T-cell (primary cell): ENCODE data around the gene WT1. TPM values are rescaled to one million over a fixed set of nuclear protein-coding genes. Genes with fewer than 3 reads are reported as not detected.
"Not testable (repeated sequence)": the region's sequence is repeated elsewhere in the genome, so short reads cannot be mapped to it uniquely, and the experiment has no call there.

ENCODE experiments used
- ATAC-seq, 4 experiments: fragments of 200-7000 bp in 3 of 4; fragments of 150-1000 bp in 1 of 4; cut with Tn5 transposase; replicated peaks in 1 of 4; 1 replicate in 3 of 4; 2 replicates in 1 of 4; pipeline ENCODE4 v1.10.0; 2021; ENCODE audit warnings: moderate library complexity in 3 of 4, mild to moderate bottlenecking in 2 of 4, moderate number of reproducible peaks in 1 of 4
- CTCF ChIA-PET, 2 donors: fragments of 300-600 bp; sonication (Branson Sonifier 250); formaldehyde crosslinking; loops; one replicate each; lab custom pipeline; 2022; ENCODE audit warnings: antibody characterized with exemption in 2 of 2; lab: Charles Lee
- POLR2A ChIA-PET, 2 donors: fragments of 300-600 bp; sonication (Branson Sonifier 250); formaldehyde crosslinking; loops; one replicate each; lab custom pipeline; 2022; ENCODE audit warnings: antibody characterized with exemption in 2 of 2; lab: Charles Lee
- DNase-seq, 35 experiments: peaks; one replicate each; pipeline versions ENCODE4 v3.0.0 to v3.0.0-alpha.2; 2013 to 2023
- H3K27ac ChIP-seq: one replicate; pipeline ENCODE4 v1.5.1; 2013; ENCODE audit warnings: low read length
- H3K27me3 ChIP-seq, 2 experiments: replicated peaks in 1 of 2; 1 replicate in 1 of 2; 2 replicates in 1 of 2; pipeline versions ENCODE4 v1.6.1 to v1.7.0; 2013; ENCODE audit warnings: low read length in 1 of 2, mixed read lengths in 1 of 2; ENCODE audit not compliant: control insufficient read depth in 2 of 2, insufficient read depth in 2 of 2; ENCODE audit errors: extremely low read depth in 1 of 2
- H3K36me3 ChIP-seq, 2 donors: 1 replicate in 1 of 2; 2 replicates in 1 of 2; pipeline versions ENCODE4 v1.6.1 to v1.7.0; 2013; ENCODE audit warnings: low read length in 1 of 2; ENCODE audit not compliant: control insufficient read depth in 2 of 2, insufficient read depth in 1 of 2; ENCODE audit errors: extremely low read depth in 1 of 2
- H3K4me1 ChIP-seq, 2 experiments: 1 replicate in 1 of 2; 2 replicates in 1 of 2; pipeline versions ENCODE4 v1.6.1 to v1.7.0; 2013; ENCODE audit warnings: low read length in 2 of 2, mixed read lengths in 1 of 2; ENCODE audit not compliant: insufficient read depth in 2 of 2, control insufficient read depth in 1 of 2; ENCODE audit errors: extremely low read depth in 1 of 2
- H3K4me3 ChIP-seq, 2 donors: 1 replicate in 1 of 2; 2 replicates in 1 of 2; pipeline versions ENCODE4 v1.5.1 to v1.7.0; 2013; ENCODE audit warnings: mild to moderate bottlenecking in 2 of 2, low read length in 1 of 2, moderate library complexity in 1 of 2; ENCODE audit not compliant: control insufficient read depth in 1 of 2; ENCODE audit errors: extremely low read depth in 1 of 2
- H3K9me3 ChIP-seq: 2 replicates; pipeline ENCODE4 v1.7.0; 2013
- H3K27ac Mint-ChIP-seq, 2 donors: one replicate each; pipeline ENCODE4 v1.8.0; 2020 to 2021; ENCODE audit warnings: mild to moderate bottlenecking in 2 of 2, mixed read lengths in 2 of 2
- H3K27me3 Mint-ChIP-seq, 2 donors: one replicate each; pipeline ENCODE4 v1.8.0; 2021 to 2022; ENCODE audit warnings: mixed read lengths in 2 of 2
- H3K36me3 Mint-ChIP-seq: one replicate; pipeline ENCODE4 v1.8.0; 2021; ENCODE audit warnings: mixed read lengths
- H3K4me1 Mint-ChIP-seq, 3 donors: one replicate each; pipeline ENCODE4 v1.8.0; 2020 to 2022; ENCODE audit warnings: mixed read lengths in 3 of 3, mild to moderate bottlenecking in 1 of 3
- H3K4me3 Mint-ChIP-seq, 3 donors: one replicate each; pipeline ENCODE4 v1.8.0; 2020 to 2022; ENCODE audit warnings: mild to moderate bottlenecking in 3 of 3, mixed read lengths in 3 of 3, moderate library complexity in 3 of 3
- H3K9me3 Mint-ChIP-seq, 3 donors: one replicate each; pipeline ENCODE4 v1.8.0; 2020 to 2022; ENCODE audit warnings: mixed read lengths in 3 of 3
- WGBS: methylation state at CpG from one replicate; pipeline ENCODE4 v1.1.5; 2013; ENCODE audit warnings: missing lambda C conversion rate; ENCODE audit not compliant: insufficient coverage; 5-methylcytosine and 5-hydroxymethylcytosine counted together
- total RNA-seq, 35 experiments: library from RNA in 6 of 35; stranded (reverse) in 6 of 35; fragments of 120-200 nt in 1 of 35; gene quantifications; one replicate each; pipeline versions ENCODE4 v1.2.1 to v1.2.4 and lab custom pipeline; 2013 to 2026

Gene WT1
- total RNA-seq (not detected), total RNA-seq (lab: John Stamatoyannopoulos, UW) (0 to 0.23 (median 0) reads per million in 29 experiments)
- not detected for total RNA-seq (2013)

- Histone ChIP-seq H3K4me1 (peaks cover 5 to 30% of the 10 kb centered on the region in 2 experiments), H3K4me3 (peak within 1 kb of the TSS in 1 of 2 donors; percentile 23), H3K9me3 (no peaks in the 10 kb centered on the region), H3K36me3 (no peaks in the 10 kb centered on the region), H3K27me3 (peaks cover 29 to 87% of the 10 kb centered on the region in 2 experiments), H3K27ac (no peak within 1 kb of the TSS)
- POLR2A ChIA-PET, result no interaction called here
- DNase-seq (no peak), ATAC-seq (no peak)
- peak within 1 kb of the TSS; percentile 6 to 50 (median 36) for H3K4me3 Mint-ChIP-seq
- peak within 1 kb of the TSS in 1 of 2 donors; percentile 32 for H3K27ac Mint-ChIP-seq
- peaks cover 4% of the 10 kb centered on the region for H3K36me3 Mint-ChIP-seq
- H3K4me1 Mint-ChIP-seq, result peaks cover 36 to 52% (median 51%) of the 10 kb centered on the region in 3 donors
- H3K27me3 Mint-ChIP-seq, result peaks cover 68 to 85% of the 10 kb centered on the region in 2 donors
- WGBS, result 0% methylated on average over 7 of the region's 25 CpGs
- CTCF ChIA-PET, result no interaction called here
- H3K9me3 Mint-ChIP-seq, result no peaks in the 10 kb centered on the region
Measured at GRCh38 chr11:32435511-32435941, at the start of gene WT1. Gene WT1, minus strand, starts transcription at chr11:32435539.

DNA sequence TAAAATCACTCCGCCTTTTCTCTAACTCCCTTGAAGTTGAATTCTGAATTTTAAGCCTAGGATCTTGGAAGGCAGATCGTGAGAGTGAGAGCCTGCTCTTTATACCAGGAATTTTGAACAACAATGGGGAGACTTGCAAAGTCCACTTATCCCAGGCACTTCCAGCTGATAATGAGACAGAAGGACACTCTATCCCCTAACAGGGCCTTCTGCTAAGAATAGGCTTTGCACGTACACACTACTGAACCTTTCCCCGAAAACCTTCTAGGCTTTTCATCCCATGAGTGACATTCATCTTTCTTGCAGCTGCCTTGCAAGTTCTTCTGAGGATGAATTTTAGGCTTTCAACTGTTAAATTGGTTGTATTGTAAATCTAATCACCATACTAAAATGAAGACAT is 44.0 kb upstream of the WT1 start:
- no peaks in the 10 kb centered on the region for H3K9me3 ChIP-seq
- Mint-ChIP-seq H3K36me3 (no peaks in the 10 kb centered on the region), H3K4me3 (no peak overlapping the region), H3K4me1 (no peaks in the 10 kb centered on the region), H3K9me3 (no peaks in the 10 kb centered on the region), H3K27ac (no peak overlapping the region), H3K27me3 (no peaks in the 10 kb centered on the region)
- H3K27me3 ChIP-seq, result peaks cover 0 to 7% of the 10 kb centered on the region in 2 experiments
- POLR2A ChIA-PET, result no interaction called here
- H3K4me1 ChIP-seq, result no peaks in the 10 kb centered on the region
- DNase-seq (no peak), ATAC-seq (no peak)
- H3K27ac ChIP-seq, result no peak overlapping the region
- CTCF ChIA-PET, result no interaction called here
- H3K4me3 ChIP-seq, result no peak overlapping the region
- WGBS, result no CpG with 5 or more reads among the region's 4 CpGs
- no peaks in the 10 kb centered on the region for H3K36me3 ChIP-seq

GRCh38 chr11:32478277-32478731 is 43.0 kb upstream of the WT1 start:
- no peak overlapping the region for H3K27ac Mint-ChIP-seq
- ChIA-PET POLR2A (no interaction called here), CTCF (interaction anchor here in 1 of 2 donors (0.5 kb wide), 1 partner anchor 1365 kb away, joined by 5 read pairs; no protein-coding TSS in a partner anchor)
- no peaks in the 10 kb centered on the region for H3K4me1 Mint-ChIP-seq
- no peak overlapping the region for H3K4me3 Mint-ChIP-seq
- Histone ChIP-seq H3K36me3 (no peaks in the 10 kb centered on the region), H3K27ac (no peak overlapping the region), H3K9me3 (no peaks in the 10 kb centered on the region), H3K4me3 (no peak overlapping the region), H3K4me1 (no peaks in the 10 kb centered on the region), H3K27me3 (peaks cover 0 to 7% of the 10 kb centered on the region in 2 experiments)
- ATAC-seq, result no peak
- WGBS, result 0% methylated on average over 1 of the region's 7 CpGs
- no peaks in the 10 kb centered on the region for H3K36me3 Mint-ChIP-seq
- no peaks in the 10 kb centered on the region for H3K27me3 Mint-ChIP-seq
- H3K9me3 Mint-ChIP-seq, result no peaks in the 10 kb centered on the region
- no peak for DNase-seq

DNA sequence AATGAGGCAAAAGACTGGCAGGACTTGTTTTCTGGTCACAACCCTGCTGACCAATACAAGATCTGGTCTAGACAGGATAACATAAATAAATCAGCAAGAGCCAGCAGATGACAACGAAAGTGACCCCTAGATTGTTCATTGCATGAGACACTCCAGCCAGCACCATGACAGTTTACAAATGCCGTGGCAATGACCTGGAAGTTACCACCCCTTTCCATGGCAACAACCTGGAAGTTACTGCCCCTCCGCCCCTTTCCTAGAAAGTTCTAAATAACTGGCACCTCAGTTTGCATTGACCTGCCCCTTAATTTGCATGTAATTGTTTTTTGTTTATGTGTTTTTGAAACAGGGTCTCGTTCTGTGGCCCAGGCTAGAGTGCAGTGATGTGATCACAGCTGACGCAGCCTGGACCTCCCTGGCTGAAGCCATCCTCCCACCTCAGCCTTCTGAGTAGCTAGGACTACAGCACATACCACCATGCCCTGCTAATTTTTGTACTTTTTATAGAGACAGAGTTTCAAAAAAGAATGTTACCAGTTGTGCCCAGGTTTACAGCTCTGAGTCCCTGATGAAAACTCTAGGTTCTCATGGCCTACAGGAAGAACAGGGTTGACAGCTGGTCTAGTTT is 38.1 kb upstream of the WT1 start:
- DNase-seq (no peak), ATAC-seq (no peak)
- no peaks in the 10 kb centered on the region for H3K4me1 ChIP-seq
- H3K27ac Mint-ChIP-seq, result no peak overlapping the region
- POLR2A ChIA-PET, result no interaction called here
- no peak overlapping the region for H3K27ac ChIP-seq
- peaks cover 0 to 12% of the 10 kb centered on the region in 2 experiments for H3K27me3 ChIP-seq
- H3K4me3 ChIP-seq, result no peak overlapping the region
- peaks cover 0 to 8% of the 10 kb centered on the region in 2 donors for H3K27me3 Mint-ChIP-seq
- CTCF ChIA-PET, result no interaction called here
- no peaks in the 10 kb centered on the region for H3K4me1 Mint-ChIP-seq
- no peak overlapping the region for H3K4me3 Mint-ChIP-seq
- 100% methylated on average over 2 of the region's 5 CpGs for WGBS
- no peaks in the 10 kb centered on the region for H3K9me3 Mint-ChIP-seq
- H3K9me3 ChIP-seq, result no peaks in the 10 kb centered on the region
- no peaks in the 10 kb centered on the region for H3K36me3 ChIP-seq
- no peaks in the 10 kb centered on the region for H3K36me3 Mint-ChIP-seq

- Mint-ChIP-seq H3K4me1 (no peaks in the 10 kb centered on the region), H3K4me3 (no peak overlapping the region), H3K9me3 (no peaks in the 10 kb centered on the region), H3K36me3 (no peaks in the 10 kb centered on the region), H3K27ac (no peak overlapping the region), H3K27me3 (peaks cover 0 to 8% of the 10 kb centered on the region in 2 donors)
- Histone ChIP-seq H3K4me3 (no peak overlapping the region), H3K9me3 (no peaks in the 10 kb centered on the region), H3K27me3 (peaks cover 0 to 12% of the 10 kb centered on the region in 2 experiments), H3K27ac (no peak overlapping the region), H3K36me3 (no peaks in the 10 kb centered on the region), H3K4me1 (no peaks in the 10 kb centered on the region)
- CTCF ChIA-PET, result no interaction called here
- 75% methylated on average over 2 of the region's 4 CpGs for WGBS
- ATAC-seq (no peak), DNase-seq (no peak)
- POLR2A ChIA-PET, result no interaction called here
Measured at GRCh38 chr11:32472226-32472625, 36.9 kb upstream of the WT1 start.

DNA sequence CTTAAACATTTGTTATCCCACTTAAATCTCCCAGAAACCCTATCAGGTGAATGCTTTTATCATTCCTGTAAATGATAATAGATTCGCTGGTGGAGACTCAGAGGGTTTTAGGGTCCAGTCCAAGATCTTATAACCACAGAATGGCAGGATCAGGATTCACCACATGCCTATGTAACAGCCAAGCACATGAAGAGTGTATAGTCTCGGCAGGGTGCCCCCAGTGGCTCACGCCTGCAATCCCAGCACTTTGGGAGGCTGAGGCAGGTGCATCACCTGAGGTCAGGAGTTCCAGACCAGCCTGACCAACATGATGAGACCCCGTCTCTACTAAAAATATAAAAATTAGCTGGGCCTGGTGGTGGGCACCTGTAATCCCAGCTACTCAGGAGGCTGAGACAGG is 36.2 kb upstream of the WT1 start:
- H3K27ac Mint-ChIP-seq, H3K27me3 Mint-ChIP-seq, DNase-seq, H3K4me1 ChIP-seq, H3K9me3 Mint-ChIP-seq, H3K4me3 Mint-ChIP-seq, ATAC-seq, H3K27ac ChIP-seq, CTCF ChIA-PET, H3K4me3 ChIP-seq, POLR2A ChIA-PET, H3K9me3 ChIP-seq, H3K36me3 Mint-ChIP-seq, H3K36me3 ChIP-seq, H3K4me1 Mint-ChIP-seq: not testable (repeated sequence)
- peaks cover 0 to 12% of the 10 kb centered on the region in 2 experiments for H3K27me3 ChIP-seq
- 90% methylated on average over 2 of the region's 4 CpGs for WGBS
